GM19397 (cell line): ENCODE results near the gene ZNF557.
A peak's percentile ranks its signal among the peaks of the same experiment; 100 is the strongest.

Experiments used
- ATAC-seq: cut with Tn5 transposase; IDR thresholded peaks from one replicate; pipeline ENCODE4 v1.9.1; 2021; ENCODE audit warnings: mild to moderate bottlenecking, moderate library complexity; ENCODE audit not compliant: unreplicated experiment

Gene ZNF557

DNA sequence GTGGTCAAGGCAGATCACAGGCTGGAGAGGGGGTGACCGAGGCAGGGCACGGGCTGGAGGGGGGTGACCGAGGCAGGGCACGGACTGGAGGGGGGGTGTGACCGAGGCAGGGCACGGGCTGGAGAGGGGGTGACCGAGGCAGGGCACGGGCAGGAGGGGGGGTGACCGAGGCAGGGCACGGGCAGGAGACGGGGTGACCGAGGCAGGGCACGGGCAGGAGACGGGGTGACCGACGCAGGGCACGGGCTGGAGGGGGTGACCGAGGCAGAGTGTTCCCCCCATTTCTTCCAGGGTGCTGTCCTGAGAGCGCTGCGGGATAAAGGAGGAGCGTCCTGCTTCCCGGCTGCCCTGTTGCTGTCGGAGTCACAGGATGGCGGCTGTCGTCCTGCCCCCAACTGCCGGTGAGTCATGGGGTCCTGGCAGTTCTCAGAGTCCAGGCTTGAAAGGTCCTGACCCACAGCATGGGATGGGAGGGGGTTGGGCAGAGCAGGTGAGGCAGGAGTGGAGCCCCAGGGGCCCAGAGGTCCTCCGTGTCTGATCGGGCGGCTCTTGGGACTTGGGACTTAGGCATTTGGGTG, 5.3 kb downstream of the ZNF557 start:
- no peak for ATAC-seq

DNA sequence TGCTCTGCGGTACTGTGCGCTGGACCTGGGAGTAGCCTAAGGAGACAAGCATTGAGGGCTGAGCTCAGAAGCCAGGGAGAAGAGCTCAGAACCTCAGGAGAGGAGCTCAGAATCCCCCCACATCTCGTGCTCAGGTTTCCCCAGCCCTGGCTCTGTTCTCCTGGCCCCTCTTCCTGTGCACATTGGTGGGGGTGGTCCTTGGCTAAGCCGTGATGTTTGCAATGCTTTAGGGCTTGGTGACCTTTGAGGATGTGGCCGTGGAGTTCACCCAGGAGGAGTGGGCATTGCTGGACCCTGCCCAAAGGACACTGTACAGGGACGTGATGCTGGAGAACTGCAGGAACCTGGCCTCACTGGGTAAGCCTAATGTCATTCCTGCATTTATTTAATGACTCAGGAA, 6.6 kb downstream of the ZNF557 start:
- ATAC-seq: no peak

DNA sequence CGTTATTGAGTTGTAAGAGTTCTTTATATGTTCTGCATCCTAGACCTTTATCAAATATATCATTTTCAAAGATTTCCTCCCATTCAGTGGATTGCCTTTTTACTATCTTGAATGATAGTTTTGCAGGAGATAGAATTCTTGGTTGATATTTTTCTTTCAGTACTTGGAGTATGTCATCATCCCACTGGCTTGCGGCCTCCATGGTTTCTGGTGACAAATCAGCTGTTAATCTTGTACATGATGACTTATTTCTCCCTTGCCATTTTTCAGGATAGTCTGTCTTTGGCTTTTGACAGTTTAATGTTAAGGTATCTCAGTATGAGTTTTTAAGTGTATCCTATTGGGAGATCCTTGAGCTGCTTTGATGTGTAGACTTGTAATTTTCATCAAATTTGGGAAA, 8.5 kb downstream of the ZNF557 start:
- ATAC-seq: no peak

DNA sequence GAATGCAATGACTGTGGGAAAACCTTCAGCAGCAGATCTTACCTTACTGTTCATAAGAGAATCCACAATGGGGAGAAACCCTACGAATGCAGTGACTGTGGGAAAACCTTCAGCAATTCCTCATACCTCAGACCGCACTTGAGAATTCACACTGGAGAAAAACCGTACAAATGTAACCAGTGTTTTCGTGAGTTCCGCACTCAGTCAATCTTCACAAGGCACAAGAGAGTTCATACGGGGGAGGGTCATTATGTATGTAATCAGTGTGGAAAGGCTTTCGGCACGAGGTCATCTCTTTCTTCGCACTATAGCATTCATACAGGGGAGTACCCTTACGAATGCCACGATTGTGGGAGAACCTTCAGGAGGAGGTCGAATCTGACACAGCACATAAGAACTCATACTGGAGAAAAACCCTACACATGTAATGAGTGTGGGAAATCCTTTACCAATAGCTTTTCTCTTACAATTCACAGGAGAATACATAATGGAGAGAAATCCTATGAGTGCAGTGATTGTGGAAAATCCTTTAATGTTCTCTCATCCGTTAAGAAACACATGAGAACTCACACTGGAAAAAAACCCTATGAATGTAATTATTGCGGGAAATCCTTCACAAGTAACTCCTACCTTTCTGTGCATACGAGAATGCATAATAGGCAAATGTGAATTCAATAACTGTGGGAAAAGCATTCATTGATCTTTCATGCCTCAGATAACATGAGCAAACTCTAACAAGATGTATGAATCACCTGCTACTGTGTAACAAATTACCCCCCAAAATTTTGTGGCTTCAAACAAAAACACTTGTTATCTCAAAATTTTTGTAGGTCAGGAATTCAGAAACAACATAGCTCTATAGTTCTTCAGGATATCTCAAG, 13.8 kb downstream of the ZNF557 start:
- no peak for ATAC-seq

DNA sequence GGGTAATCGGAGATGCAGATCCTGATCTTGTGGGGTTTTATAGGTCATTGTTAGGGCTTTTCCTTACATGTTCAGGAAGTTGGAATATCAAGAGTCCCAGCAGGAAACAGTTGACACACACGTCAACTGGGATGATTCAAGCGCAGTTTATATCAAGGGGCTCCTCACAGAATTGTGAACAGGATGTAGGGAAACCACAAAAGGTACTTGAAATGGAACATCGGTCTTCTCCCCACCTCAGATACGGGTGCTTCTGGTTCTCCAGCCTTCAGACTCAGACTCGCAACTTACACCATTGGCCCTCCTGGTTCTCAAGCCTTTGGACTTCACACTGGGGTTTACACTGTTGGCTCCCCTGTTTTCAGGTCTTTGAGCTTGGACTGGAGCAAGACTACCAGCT, 19.5 kb downstream of the ZNF557 start:
- ATAC-seq: no peak

DNA sequence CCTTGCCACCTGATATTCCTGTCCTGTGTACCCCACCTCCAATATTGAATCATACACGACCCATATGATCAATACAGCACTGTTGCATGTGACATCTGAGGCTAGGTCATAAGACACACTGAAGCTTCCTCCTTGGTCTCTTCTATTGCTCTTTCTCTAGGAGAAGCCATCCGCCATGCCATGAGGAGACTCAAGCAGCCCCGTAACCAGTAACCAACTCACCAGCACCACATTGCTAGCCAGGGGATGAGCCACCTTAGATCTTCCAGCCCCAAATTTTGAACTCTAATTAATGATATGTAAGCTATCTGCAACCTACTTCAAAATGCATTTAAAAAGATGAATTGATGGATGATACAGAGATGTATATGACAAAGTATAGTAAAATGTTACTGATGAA, 28.6 kb downstream of the ZNF557 start:
- no peak for ATAC-seq

DNA sequence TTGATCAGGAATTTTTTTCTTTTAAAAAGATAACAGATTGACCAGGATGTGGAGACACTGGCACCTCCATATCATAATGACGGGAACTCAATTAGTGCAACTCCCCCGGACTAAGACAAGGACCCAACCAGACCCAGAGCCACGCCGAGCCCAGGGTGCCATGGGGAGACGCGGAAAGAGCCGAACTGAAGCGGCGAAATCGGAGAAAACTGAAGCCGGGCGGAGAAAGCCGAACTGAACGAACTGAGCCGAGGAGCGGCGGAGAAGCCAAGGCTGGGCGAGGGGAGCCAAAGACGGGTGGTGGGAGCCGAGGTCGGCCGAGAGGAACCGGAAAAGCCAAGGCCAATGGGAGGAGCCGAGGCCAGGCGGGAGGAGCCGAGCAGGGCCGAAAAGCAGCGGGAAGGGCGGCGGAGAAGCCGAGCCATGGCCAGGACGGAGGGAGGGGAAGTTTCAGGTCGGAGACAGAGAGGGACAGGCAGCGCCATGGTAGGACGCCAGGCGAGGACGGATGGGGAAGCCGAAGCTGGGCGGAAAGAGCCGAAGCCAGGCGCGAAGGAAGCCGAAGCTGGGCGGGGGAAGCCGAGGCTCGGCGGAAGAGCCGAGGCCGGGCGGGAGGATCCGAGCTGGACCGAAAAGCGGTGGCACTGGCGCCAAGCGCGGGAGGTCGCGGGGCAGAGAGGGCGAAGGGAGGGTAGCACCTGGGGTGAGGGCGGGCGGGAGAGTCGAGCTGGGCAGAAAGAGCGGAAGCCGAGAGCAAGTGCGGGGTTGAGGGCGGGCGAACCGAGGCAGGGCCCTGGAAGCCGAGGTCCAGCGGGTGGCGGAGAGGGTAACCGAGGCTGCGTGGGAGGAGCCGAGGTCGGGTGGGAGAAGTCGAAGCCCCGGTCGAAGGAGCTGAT, 29.4 kb downstream of the ZNF557 start:
- ATAC-seq: peak; percentile 81

DNA sequence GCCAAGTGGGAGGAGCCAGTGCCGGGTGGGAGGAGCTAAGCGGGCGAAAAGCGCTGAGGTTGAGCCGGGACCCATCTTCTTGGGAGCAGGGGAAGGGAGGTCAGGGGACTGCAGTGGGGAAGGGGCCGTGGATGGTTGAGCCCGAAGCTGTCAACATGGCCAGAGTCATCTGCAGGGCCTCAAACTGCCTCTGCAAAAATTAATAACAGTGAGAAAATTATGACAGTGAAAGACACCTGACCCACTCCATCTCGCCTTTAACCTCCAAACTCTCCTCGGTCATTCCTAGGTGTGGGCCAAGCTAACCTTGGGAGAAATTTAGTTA, 30.1 kb downstream of the ZNF557 start:
- no peak for ATAC-seq

DNA sequence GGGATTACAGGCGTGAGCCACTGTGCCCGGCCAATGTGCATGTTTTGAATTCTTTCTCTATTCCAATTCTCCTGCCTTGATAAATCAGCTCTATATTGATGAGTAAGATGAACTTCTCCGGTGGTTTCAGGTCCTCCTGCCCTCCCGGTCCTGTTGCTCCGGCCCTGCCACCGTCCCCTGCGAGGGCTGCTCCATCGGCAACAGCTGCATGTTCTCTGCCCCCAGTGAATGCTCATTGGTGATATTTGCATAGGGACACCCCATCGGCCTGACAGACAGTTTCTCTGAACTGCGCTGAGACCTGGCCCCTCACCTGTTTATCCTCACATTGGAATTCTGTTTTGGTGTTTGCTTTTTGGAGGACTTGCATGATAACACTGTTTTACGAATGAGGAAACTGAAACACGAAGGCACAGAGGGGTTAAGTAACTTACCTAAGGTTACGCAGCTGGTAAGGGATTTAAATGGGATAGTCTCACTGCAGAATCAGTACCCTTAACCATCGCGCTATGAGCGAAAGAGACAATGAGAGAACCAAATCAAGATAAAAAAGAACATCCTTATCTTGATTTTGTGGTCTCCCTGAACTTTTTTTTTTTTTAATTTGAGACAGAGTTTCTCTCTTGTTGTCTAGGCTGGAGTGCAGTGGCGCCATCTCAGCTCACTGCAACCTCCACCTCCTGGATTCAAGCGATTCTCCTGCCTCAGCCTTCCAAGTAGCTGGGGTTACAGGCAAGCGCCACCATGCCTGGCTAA, 32.2 kb downstream of the ZNF557 start:
- ATAC-seq: no peak

DNA sequence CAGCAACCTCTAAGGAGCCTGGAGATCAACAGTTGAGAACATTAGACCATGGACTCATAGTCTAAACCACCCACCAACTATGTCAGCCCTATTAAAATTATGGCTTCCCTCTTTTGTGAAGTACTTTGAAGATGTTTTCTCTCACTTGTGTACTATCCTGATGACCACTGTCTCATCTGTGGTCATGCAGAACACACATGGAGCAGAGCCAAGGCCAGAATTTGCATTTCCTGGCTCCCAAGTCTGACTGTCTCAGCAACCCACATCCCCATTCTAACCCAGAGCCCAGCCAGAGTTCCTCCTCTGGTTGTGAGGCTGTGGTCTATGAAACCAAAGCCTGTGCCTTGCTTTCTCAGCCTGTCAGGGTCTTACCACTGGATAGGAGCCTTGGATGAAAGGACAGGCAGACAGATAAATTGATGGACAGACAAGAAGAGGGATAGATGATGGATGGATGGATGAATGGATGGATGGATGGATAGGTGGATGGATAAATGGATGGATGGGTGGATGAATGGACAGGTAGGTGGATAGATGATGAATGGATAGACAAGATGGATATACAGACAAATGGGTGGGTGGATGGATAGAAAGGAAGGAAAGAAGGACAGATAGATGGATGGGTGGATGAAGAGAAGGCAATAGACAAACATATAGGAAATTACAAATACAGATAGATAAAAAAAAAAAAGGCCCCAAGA, 35.4 kb downstream of the ZNF557 start:
- no peak for ATAC-seq

DNA sequence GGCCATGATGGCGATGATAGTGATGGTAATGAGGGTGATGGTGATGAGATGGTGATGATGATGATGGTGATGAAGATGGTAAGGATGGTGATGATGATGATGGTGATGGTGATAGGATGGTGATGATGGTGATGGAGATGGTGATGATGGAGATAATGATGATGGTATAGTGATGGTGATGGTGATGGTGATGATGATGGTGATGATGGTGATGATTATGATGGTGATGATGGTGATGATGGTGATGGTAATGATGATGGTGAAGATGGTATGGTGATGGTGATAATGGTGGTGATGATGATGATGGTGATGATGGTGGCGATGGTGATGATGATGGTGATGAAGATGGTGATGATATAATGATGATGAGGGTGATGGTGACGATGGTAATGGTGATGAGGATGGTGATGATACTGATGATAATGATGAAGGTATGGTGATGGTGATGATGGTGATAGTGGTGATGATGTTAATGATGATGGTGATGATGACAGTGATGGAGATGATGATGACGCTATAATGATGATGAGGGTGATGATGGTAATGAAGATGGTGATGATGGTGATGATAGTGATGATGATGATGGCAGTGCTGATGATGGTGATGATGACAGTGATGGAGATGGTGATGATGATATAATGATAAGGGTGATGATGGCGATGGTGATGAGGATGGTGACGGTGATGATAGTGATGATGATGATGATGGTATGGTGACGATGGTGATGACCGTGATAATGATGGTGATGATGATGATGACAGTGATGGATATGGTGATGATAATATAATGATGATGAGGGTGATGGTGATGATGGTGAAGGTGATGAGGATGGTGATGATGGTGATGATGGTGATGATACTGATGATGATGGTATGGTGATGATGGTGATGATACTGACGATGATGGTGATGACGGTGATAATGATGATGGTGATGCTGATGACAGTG, 37.5 kb downstream of the ZNF557 start:
- no peak for ATAC-seq

DNA sequence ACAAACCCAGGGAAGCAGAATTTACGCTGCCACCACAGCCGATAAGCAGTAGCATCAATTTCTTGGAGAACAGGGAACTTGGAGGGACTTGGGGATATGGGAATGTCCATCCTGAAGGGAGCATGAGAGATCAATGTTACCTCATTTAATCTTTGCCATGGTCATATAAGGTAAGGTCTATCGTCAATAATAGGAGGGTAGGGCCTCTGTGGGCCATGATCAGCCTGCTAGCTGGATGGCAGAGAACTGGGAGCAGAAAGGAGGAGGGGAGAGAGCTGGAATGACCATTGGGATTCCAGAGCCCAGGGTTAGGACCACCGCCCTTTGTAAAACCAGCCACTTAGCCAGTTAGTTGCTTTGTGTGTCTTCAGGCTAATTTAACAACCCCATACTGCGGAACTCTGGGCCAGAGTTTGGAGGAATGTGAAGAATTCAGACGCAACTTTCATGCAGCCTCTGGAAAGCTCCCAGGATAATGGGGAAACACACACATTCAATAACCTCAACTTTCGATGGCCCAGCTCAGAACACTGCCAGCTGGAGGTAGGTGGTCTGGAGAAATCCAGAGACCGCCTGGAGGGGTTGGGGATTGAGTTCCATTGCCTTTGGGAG, 40.3 kb downstream of the ZNF557 start:
- ATAC-seq: no peak

DNA sequence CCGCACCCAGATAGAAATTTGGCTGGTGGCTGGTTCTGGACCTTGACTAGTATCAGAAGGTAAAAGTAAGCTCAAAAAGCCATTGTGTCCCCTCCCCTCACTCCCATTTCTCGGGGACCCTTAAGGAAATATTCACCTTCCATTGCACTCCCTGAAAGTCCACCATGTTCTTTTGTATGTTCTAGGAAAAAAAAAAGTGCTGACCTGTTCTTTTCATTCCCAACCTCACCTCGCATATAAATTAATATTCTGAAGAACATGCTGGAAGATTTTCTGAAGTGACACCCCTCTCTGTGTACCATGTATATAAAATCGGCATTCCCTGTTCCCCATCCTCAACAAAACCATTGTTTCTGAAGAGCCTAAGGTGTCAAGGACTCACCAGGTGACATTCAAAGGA, 43.2 kb downstream of the ZNF557 start:
- ATAC-seq: no peak

DNA sequence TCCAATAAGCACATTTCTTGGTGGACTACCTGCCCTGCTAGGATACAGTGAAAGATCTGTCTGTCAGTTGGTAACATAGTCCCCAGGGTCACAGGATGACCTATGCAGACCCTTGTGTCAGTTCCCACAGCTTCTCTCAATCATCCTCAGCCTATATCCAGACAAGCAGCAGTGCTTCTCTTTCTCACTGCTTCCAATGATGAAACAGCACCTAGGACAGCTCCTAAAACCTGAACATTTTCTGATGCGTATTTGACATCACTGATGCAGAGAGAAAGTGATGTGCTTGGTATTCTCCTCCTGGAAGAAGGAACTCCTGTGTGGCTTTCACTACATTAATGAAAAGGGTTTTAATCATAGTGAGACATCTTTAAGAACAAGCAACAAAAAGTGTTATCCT, 43.7 kb downstream of the ZNF557 start:
- ATAC-seq: no peak

DNA sequence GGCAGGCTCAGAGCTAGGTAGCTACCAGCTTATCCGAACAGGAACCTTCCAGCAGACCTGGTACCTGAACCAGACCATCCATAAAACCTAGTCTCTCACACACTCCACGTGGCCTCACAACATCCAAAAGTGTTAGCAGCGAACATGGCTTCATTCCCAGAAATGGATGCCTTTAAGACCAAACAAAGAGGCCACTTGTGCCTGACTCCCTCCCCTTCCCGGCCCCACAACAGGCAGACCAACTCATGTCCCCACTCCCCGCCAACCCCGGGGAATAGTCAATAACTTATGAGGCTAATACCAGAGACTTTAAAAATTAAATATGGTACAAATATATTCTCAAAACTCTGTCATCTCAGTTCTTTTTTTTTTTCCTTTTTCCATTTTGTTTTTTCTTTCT, 46.2 kb downstream of the ZNF557 start:
- no peak for ATAC-seq

DNA sequence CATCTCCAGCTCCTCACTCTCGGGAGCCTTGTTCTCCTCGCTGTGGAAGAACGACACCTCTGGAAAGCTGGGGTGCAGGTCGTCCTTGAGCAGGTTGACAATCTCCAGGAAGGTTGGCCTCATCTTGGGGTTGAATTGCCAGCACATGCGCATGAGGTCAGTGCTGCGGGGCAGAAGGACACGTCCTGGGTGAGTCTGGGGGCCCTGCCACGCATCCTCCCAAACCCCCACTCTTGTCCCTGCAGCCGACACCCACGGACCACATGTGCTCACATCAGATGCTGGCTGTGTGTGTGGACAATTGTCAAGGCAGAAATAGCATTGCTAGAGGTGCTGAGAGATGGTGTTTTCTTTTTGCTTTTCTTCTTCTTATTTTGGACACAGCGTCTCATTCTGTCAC, 47.7 kb downstream of the ZNF557 start:
- no peak for ATAC-seq

DNA sequence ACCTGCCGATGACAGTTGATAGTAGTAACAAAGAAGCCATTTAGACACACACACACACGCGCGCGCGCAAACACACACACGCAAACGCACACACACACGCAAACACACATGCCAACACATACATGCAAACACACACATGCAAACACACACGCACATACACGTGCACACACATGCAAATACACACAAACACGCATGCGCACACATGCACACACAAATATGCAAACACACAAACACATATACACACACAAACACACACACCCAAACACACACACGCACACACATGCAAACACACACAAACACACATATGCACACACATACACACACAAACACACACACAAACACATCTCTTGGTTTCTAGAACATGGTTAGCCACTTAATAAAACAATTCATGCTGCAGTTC, 50.1 kb downstream of the ZNF557 start:
- ATAC-seq: no peak

DNA sequence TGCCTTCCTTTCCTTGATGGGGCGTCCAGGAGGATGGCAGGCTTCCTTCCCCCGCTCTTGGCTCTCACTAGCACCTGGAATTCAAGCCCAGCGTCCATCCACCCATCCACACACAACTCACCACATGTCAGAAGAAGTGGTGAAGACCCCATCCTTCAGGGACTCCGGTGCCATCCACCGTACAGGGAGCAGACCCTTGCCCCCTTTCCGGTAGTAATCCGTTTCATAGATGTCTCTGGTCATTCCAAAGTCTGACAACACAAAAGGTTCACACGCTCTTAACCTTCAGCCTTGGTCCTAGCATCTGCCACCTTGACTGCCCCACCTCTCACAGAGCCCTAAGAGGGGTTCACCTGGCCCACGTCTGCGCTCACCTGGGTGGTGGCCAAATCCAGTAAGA, 51.0 kb downstream of the ZNF557 start:
- ATAC-seq: no peak

DNA sequence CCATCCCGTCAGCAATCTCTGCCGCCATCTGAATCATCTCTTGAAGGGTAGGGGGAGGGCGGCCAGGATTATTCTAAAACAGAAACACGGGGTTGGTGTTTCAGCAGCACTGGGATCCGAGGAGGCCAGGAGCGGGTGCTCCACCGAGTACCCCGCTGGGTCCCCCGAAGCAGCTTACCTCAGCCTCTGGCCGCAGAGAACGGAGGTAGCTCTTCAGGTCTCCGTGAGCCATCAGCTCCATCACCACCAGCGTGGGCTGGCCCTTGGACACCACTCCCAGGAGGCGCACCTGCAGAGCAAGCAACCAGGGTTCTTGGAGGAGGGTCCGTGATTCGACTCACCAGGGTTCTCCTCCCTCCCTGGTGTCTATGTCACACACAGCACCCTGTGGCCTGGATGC, 53.2 kb downstream of the ZNF557 start:
- ATAC-seq: no peak
